Hepatocyte (in vitro differentiated cells): ENCODE data around the gene SLC24A1. TPM values are rescaled to one million over a fixed set of nuclear protein-coding genes. Genes with fewer than 3 reads are reported as not detected.

Source experiments
- DNase-seq: peaks from one replicate; pipeline ENCODE4 v3.0.0-alpha.2; 2016; ENCODE audit warnings: low spot score
- H2AFZ ChIP-seq: fragments of 200-600 bp; sonication (generic); 2 replicates; pipeline ENCODE4 v1.6.0; 2016; ENCODE audit warnings: antibody characterized with exemption, mild to moderate bottlenecking
- H3K27ac ChIP-seq: fragments of 200-600 bp; sonication (generic); 2 replicates; pipeline ENCODE4 v1.5.1; 2016; ENCODE audit warnings: mild to moderate bottlenecking
- H3K27me3 ChIP-seq: fragments of 200-600 bp; sonication (generic); 2 replicates; pipeline ENCODE4 v1.6.1; 2016
- H3K36me3 ChIP-seq: fragments of 200-600 bp; sonication (generic); replicated peaks from 2 replicates; pipeline ENCODE4 v1.5.1; 2016; ENCODE audit warnings: low read depth; ENCODE audit not compliant: insufficient read depth
- H3K4me1 ChIP-seq: fragments of 200-600 bp; sonication (generic); 2 replicates; pipeline ENCODE4 v1.5.1; 2016; ENCODE audit warnings: mild to moderate bottlenecking, moderate library complexity; ENCODE audit not compliant: insufficient read depth
- H3K4me2 ChIP-seq: fragments of 200-600 bp; sonication (generic); 2 replicates; pipeline ENCODE4 v1.6.0; 2016
- H3K4me3 ChIP-seq: fragments of 200-600 bp; sonication (generic); 2 replicates; pipeline ENCODE4 v1.5.1; 2016; ENCODE audit warnings: mild to moderate bottlenecking
- H3K79me2 ChIP-seq: fragments of 200-600 bp; sonication (generic); 2 replicates; pipeline ENCODE4 v1.6.0; 2017; ENCODE audit warnings: mild to moderate bottlenecking
- H3K9me2 ChIP-seq: fragments of 200-600 bp; sonication (generic); replicated peaks from 2 replicates; pipeline ENCODE4 v1.6.0; 2017; ENCODE audit warnings: mild to moderate bottlenecking; ENCODE audit not compliant: insufficient read depth
- H3K9me3 ChIP-seq: fragments of 200-600 bp; sonication (generic); 2 replicates; pipeline ENCODE4 v1.5.1; 2016; ENCODE audit warnings: low read depth, mild to moderate bottlenecking
- H4K20me1 ChIP-seq: fragments of 200-600 bp; sonication (generic); 2 replicates; pipeline ENCODE4 v1.6.0; 2016; ENCODE audit warnings: mild to moderate bottlenecking; ENCODE audit not compliant: insufficient read depth, poor library complexity, severe bottlenecking
- CTCF ChIP-seq: fragments of 200-600 bp; sonication (generic); IDR thresholded peaks from 2 replicates; pipeline ENCODE4 v1.5.1; 2016; ENCODE audit warnings: antibody characterized with exemption, mild to moderate bottlenecking; ENCODE audit not compliant: poor library complexity
- EZH2 ChIP-seq: fragments of 200-600 bp; sonication (generic); IDR thresholded peaks from 2 replicates; pipeline ENCODE4 v1.6.1; 2016; ENCODE audit warnings: antibody characterized with exemption, mild to moderate bottlenecking, borderline replicate concordance
- EZH2phosphoT487 ChIP-seq: fragments of 200-600 bp; sonication (generic); IDR thresholded peaks from one replicate; pipeline ENCODE4 v1.6.1; 2018; ENCODE audit warnings: antibody characterized with exemption, mild to moderate bottlenecking, low read depth, moderate library complexity; ENCODE audit not compliant: unreplicated experiment, severe bottlenecking
- WGBS: methylation state at CpG from one replicate; pipeline ENCODE4 v1.1.6; 2016; ENCODE audit warnings: low lambda C conversion rate; ENCODE audit errors: missing lambda C conversion rate; 5-methylcytosine and 5-hydroxymethylcytosine counted together
- polyA plus RNA-seq: library from polyadenylated mRNA; unstranded; fragments of >200 nt; fragmentation: Nextera tagmentation; extraction: Ambion mirVana; gene quantifications from 2 replicates; pipeline ENCODE4 v1.2.1, GENCODE V29; 2016
- total RNA-seq: library from RNA; depleted of rRNA; stranded (reverse); fragments of >200 nt; gene quantifications from 2 replicates; pipeline ENCODE4 v1.2.3, GENCODE V29; 2014

The SLC24A1 gene
- total and polyA plus RNA-seq, 2 experiments from 2014 or later: 3.6 to 7.4 TPM

DNA sequence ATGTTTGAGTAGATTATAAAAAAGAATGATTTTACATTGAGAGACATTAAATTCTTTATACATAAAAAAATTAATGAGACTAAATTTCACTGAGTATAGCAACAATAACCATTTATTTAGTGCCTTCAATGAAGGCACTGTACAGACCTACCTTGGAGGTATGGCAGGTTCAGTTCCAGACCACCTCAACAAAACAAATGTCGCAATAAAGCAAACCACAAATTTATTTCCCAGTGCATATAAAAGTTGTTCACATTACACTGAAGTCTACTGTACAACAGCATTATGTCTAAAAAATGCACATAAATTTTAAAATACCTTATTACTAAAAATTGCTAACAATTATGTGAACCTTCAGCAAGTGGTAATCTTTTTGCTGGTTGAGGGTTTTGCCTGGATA is 58.8 kb downstream of the SLC24A1 start:
- Histone ChIP-seq H3K4me2 (no peak overlapping the region), H3K9me3 (no peaks in the 10 kb centered on the region), H3K27me3 (no peaks in the 10 kb centered on the region), H3K4me3 (no peak overlapping the region), H4K20me1 (no peaks in the 10 kb centered on the region), H3K27ac (no peak overlapping the region), H3K36me3 (no peaks in the 10 kb centered on the region), H3K79me2 (no peaks in the 10 kb centered on the region), H3K4me1 (no peaks in the 10 kb centered on the region), H2AFZ (no peak overlapping the region), H3K9me2 (no peaks in the 10 kb centered on the region)
- no peak for DNase-seq
- TF ChIP-seq CTCF: no peak
- TF ChIP-seq EZH2phosphoT487: no peak
- no peak for TF ChIP-seq EZH2
- WGBS: 100% methylated on average over 1 of the region's 1 CpG

DNA sequence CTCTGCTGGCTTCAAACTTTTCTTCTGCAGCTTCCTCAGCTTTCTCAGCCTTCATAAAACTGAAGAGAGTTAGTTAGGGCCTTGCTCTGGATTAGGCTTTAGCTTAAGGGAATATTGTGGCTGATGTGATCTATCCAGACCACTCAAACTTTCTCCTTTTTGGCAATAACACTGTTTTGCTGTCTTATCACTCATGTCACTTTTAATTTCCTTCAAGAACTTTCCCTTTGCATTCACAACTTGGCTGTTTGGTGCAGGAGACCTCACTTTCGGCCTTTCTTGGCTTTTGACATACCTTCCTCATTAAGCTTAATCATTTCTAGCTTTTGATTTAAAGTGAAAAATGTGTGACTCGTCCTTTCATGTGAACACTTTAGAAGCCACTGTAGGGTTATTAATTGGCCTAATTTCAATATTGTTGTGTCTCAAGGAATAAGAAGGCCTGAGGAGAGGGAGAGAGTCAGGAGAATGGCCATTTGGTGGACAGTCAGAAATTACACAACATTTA is 60.7 kb downstream of the SLC24A1 start:
- no peaks in the 10 kb centered on the region for H3K4me1 ChIP-seq
- no peaks in the 10 kb centered on the region for H3K36me3 ChIP-seq
- no peak overlapping the region for H3K4me3 ChIP-seq
- H3K4me2 ChIP-seq: no peak overlapping the region
- TF ChIP-seq EZH2phosphoT487: no peak
- TF ChIP-seq EZH2: no peak
- no peak for TF ChIP-seq CTCF
- H2AFZ ChIP-seq: no peak overlapping the region
- 93% methylated on average over 2 of the region's 2 CpGs for WGBS
- no peaks in the 10 kb centered on the region for H4K20me1 ChIP-seq
- H3K9me2 ChIP-seq: no peaks in the 10 kb centered on the region
- H3K27me3 ChIP-seq: no peaks in the 10 kb centered on the region
- H3K27ac ChIP-seq: no peak overlapping the region
- H3K79me2 ChIP-seq: no peaks in the 10 kb centered on the region
- no peak for DNase-seq
- H3K9me3 ChIP-seq: no peaks in the 10 kb centered on the region

GRCh38 chr15:65688462-65688861 is 66.7 kb downstream of the SLC24A1 start:
- TF ChIP-seq EZH2: no peak
- no peak for TF ChIP-seq EZH2phosphoT487
- TF ChIP-seq CTCF: no peak
- WGBS: 94% methylated on average over 1 of the region's 1 CpG
- Histone ChIP-seq H3K4me2 (no peak overlapping the region), H4K20me1 (no peaks in the 10 kb centered on the region), H3K27ac (no peak overlapping the region), H3K36me3 (no peaks in the 10 kb centered on the region), H3K9me2 (no peaks in the 10 kb centered on the region), H3K4me3 (no peak overlapping the region), H3K79me2 (no peaks in the 10 kb centered on the region), H2AFZ (no peak overlapping the region), H3K9me3 (no peaks in the 10 kb centered on the region), H3K4me1 (no peaks in the 10 kb centered on the region), H3K27me3 (no peaks in the 10 kb centered on the region)
- DNase-seq: no peak

GRCh38 chr15:65690173-65690572 is 68.4 kb downstream of the SLC24A1 start:
- 83% methylated on average over 1 of the region's 1 CpG for WGBS
- Histone ChIP-seq H3K36me3 (no peaks in the 10 kb centered on the region), H3K4me3 (no peak overlapping the region), H3K4me2 (no peak overlapping the region), H3K27me3 (no peaks in the 10 kb centered on the region), H3K4me1 (no peaks in the 10 kb centered on the region), H4K20me1 (no peaks in the 10 kb centered on the region), H3K9me3 (no peaks in the 10 kb centered on the region), H3K79me2 (no peaks in the 10 kb centered on the region), H3K9me2 (no peaks in the 10 kb centered on the region), H2AFZ (no peak overlapping the region), H3K27ac (no peak overlapping the region)
- no peak for DNase-seq
- no peak for TF ChIP-seq CTCF
- TF ChIP-seq EZH2phosphoT487: no peak
- TF ChIP-seq EZH2: no peak
